GM12878 (cell line): Measurements from ENCODE around the gene ZNF17. TPM values are rescaled to one million over a fixed set of nuclear protein-coding genes. Genes with fewer than 3 reads are reported as not detected.
A peak's percentile ranks its signal among the peaks of the same experiment; 100 is the strongest.

Experiments
- ATAC-seq: fragments of 200-7000 bp; cut with Tn5 transposase; 3 replicates; pipeline ENCODE4 v1.9.1; 2020; ENCODE audit warnings: mild to moderate bottlenecking, moderate library complexity
- BruUV-seq: library from RNA; stranded (reverse); fragments of 400-500 nt; replicated peaks from 2 replicates; lab custom pipeline; 2021; lab: Mats Ljungman, UMichigan
- CTCF ChIA-PET: fragments of 300-600 bp; sonication (Branson Sonifier 250); formaldehyde crosslinking; extraction: SDS; loops from one replicate; lab custom pipeline; 2021; ENCODE audit warnings: inconsistent platforms; lab: Yijun Ruan, JAX
- POLR2A ChIA-PET: fragments of 350-600 bp; formaldehyde crosslinking; extraction: SDS; loops from one replicate; lab custom pipeline; 2021; ENCODE audit warnings: inconsistent platforms; lab: Charles Lee
- RAD21 ChIA-PET: fragments of 300-600 bp; sonication (Branson Sonifier 250); formaldehyde crosslinking; loops from one replicate; lab custom pipeline; 2023; ENCODE audit warnings: antibody characterized with exemption; ENCODE audit not compliant: unreplicated experiment; lab: Charles Lee
- SMC1A ChIA-PET: fragments of 300-600 bp; sonication (Branson Sonifier 250); formaldehyde crosslinking; loops from one replicate; lab custom pipeline; 2023; ENCODE audit not compliant: unreplicated experiment, uncharacterized antibody; lab: Charles Lee
- DNase-seq: peaks from one replicate; pipeline ENCODE4 v3.0.0-alpha.2; 2011; ENCODE audit warnings: low read depth, low spot score
- FAIRE-seq: peaks from 3 replicates; lab custom pipeline; 2011; peaks lifted over from hg19 to GRCh38; lab: Jason Lieb, UNC
- H2AFZ ChIP-seq: 2 replicates; pipeline ENCODE4 v1.6.0; 2011; ENCODE audit warnings: low read depth, low read length, control low read depth; ENCODE audit not compliant: control insufficient read depth
- H3K27ac ChIP-seq: 2 replicates; pipeline ENCODE4 v1.5.1; 2011; ENCODE audit warnings: control low read depth; ENCODE audit not compliant: control insufficient read depth, insufficient read depth
- H3K27me3 ChIP-seq, 2 experiments: replicated peaks in 1 of 2; 2 replicates each; pipeline versions ENCODE4 v1.6.0 to v1.6.1; 2011; ENCODE audit warnings: low read length in 1 of 2; ENCODE audit not compliant: control insufficient read depth in 2 of 2, insufficient read depth in 2 of 2
- H3K36me3 ChIP-seq, 2 experiments: 2 replicates each; pipeline ENCODE4 v1.5.1; 2011; ENCODE audit warnings: low read length in 1 of 2; ENCODE audit not compliant: control insufficient read depth in 2 of 2, insufficient read depth in 2 of 2
- H3K4me1 ChIP-seq: 2 replicates; pipeline ENCODE4 v1.6.1; 2011; ENCODE audit warnings: mild to moderate bottlenecking, low read length, moderate library complexity, mixed read lengths; ENCODE audit not compliant: control insufficient read depth, insufficient read depth
- H3K4me2 ChIP-seq: 2 replicates; pipeline ENCODE4 v1.6.0; 2011; ENCODE audit warnings: control low read depth; ENCODE audit not compliant: control insufficient read depth, insufficient read depth
- H3K4me3 ChIP-seq: fragments of 200-600 bp; sonication (generic); 2 replicates; pipeline ENCODE4 v1.5.1; 2016
- H3K79me2 ChIP-seq: 2 replicates; pipeline ENCODE4 v1.6.0; 2011; ENCODE audit warnings: low read length; ENCODE audit not compliant: control insufficient read depth, insufficient read depth
- H3K9ac ChIP-seq: 2 replicates; pipeline ENCODE4 v1.8.0; 2011; ENCODE audit warnings: low read length, control low read depth, mixed read lengths; ENCODE audit not compliant: control insufficient read depth, insufficient read depth
- H3K9me3 ChIP-seq: replicated peaks from 3 replicates; pipeline ENCODE4 v1.5.1; 2011; ENCODE audit warnings: mild to moderate bottlenecking, low read length; ENCODE audit not compliant: control insufficient read depth, insufficient read depth
- H4K20me1 ChIP-seq: 2 replicates; pipeline ENCODE4 v1.6.0; 2011; ENCODE audit not compliant: control insufficient read depth, insufficient read depth
- ATF7 ChIP-seq: fragments of 450-650 bp; IDR thresholded peaks from 2 replicates; pipeline ENCODE4 v1.6.1; 2016; ENCODE audit warnings: low read depth, mild to moderate bottlenecking
- BCLAF1 ChIP-seq: fragments of 450-650 bp; IDR thresholded peaks from 2 replicates; pipeline ENCODE4 v1.6.1; 2017; ENCODE audit warnings: antibody characterized with exemption, mild to moderate bottlenecking, moderate library complexity
- CBX5 ChIP-seq: sonication (generic); IDR thresholded peaks from 2 replicates; pipeline ENCODE4 v1.6.1; 2016; ENCODE audit warnings: low read depth, moderate library complexity, mild to moderate bottlenecking, inconsistent platforms
- CHD4 ChIP-seq: fragments of 200-600 bp; sonication (generic); IDR thresholded peaks from 2 replicates; pipeline ENCODE4 v1.6.1; 2016; ENCODE audit warnings: mild to moderate bottlenecking
- DPF2 ChIP-seq: fragments of 450-650 bp; IDR thresholded peaks from 2 replicates; pipeline ENCODE4 v1.6.1; 2017; ENCODE audit warnings: mild to moderate bottlenecking
- FOS ChIP-seq: IDR thresholded peaks from 3 replicates; pipeline ENCODE4 v1.6.1; 2011; ENCODE audit warnings: borderline replicate concordance; ENCODE audit not compliant: insufficient read length; ENCODE audit errors: extremely low read depth
- FOXM1 ChIP-seq: IDR thresholded peaks from 2 replicates; pipeline ENCODE4 v1.6.1; 2012; ENCODE audit warnings: low read depth, mild to moderate bottlenecking, inconsistent platforms, low read length, moderate library complexity
- GABPA ChIP-seq: IDR thresholded peaks from 2 replicates; pipeline ENCODE4 v1.6.1; 2014; ENCODE audit warnings: antibody characterized with exemption, low read depth, mild to moderate bottlenecking, inconsistent platforms
- IKZF1 ChIP-seq: fragments of 450-650 bp; conservative IDR thresholded peaks from 2 replicates; pipeline ENCODE4 v1.6.1; 2017; ENCODE audit warnings: antibody characterized with exemption, mild to moderate bottlenecking
- IRF5 ChIP-seq: fragments of 450-650 bp; IDR thresholded peaks from 2 replicates; pipeline ENCODE4 v1.6.1; 2017; ENCODE audit warnings: borderline replicate concordance
- MTA3 ChIP-seq: IDR thresholded peaks from 2 replicates; pipeline ENCODE4 v1.6.1; 2012; ENCODE audit warnings: low read length, inconsistent platforms, borderline replicate concordance
- RAD21 ChIP-seq: IDR thresholded peaks from 2 replicates; pipeline ENCODE4 v1.6.1; 2011; ENCODE audit warnings: mild to moderate bottlenecking, low read depth, low read length, moderate library complexity; ENCODE audit not compliant: insufficient read depth
- SMC3 ChIP-seq: IDR thresholded peaks from 2 replicates; pipeline ENCODE4 v1.6.1; 2011; ENCODE audit warnings: low read length, improper control_type of control experiment, borderline replicate concordance
- TCF12 ChIP-seq: IDR thresholded peaks from 2 replicates; pipeline ENCODE4 v1.6.1; 2011; ENCODE audit warnings: low read depth, mild to moderate bottlenecking, low read length
- ZBTB4 ChIP-seq: fragments of 450-650 bp; formaldehyde crosslinking; IDR thresholded peaks from 2 replicates; pipeline ENCODE4 v1.4.0; 2022; ENCODE audit warnings: mild to moderate bottlenecking, moderate library complexity
- WGBS: methylation state at CpG from one replicate; pipeline ENCODE4 v1.1.6; 2016; ENCODE audit warnings: low lambda C conversion rate; ENCODE audit not compliant: insufficient replicate concordance, insufficient coverage; ENCODE audit errors: missing lambda C conversion rate; 5-methylcytosine and 5-hydroxymethylcytosine counted together
- in situ Hi-C: fragments of 300-500 bp; cut with MboI; formaldehyde crosslinking; loops from 9 replicates; pipeline ENCODE4 v1.14.3; 2018; ENCODE audit warnings: mixed read lengths
- intact Hi-C: fragments of 100-400 bp; cut with micrococcal nuclease; formaldehyde crosslinking; loops from one replicate; pipeline ENCODE4 v1.14.2; 2022; ENCODE audit not compliant: unreplicated experiment
- polyA plus RNA-seq, 11 experiments: library from polyadenylated mRNA; depleted of rRNA in 4 of 11; unstranded in 6 of 11; stranded (reverse) in 5 of 11; fragments of >200 nt; fragmentation: Nextera tagmentation in 4 of 11; fragmentation: Illumina TruSeq in 1 of 11; extraction: Ambion mirVana in 4 of 11; extraction: Trizol in 1 of 11; gene quantifications; 1 replicate in 1 of 11; 2 replicates in 10 of 11; pipeline versions ENCODE4 v1.2.1 to v1.2.3, GENCODE V29; 2011 to 2016; ENCODE audit warnings: inconsistent platforms in 2 of 11, missing spikeins in 2 of 11, low read depth in 1 of 11
- total RNA-seq, 4 experiments: library from RNA; depleted of rRNA in 3 of 4; stranded (reverse); fragments of >200 nt in 3 of 4; fragmentation: Illumina TruSeq in 1 of 4; extraction: Trizol in 1 of 4; gene quantifications; 2 replicates each; pipeline versions ENCODE4 v1.2.1 to v1.2.3, GENCODE V29; 2013 to 2021

Gene ZNF17
- total and polyA plus RNA-seq, 10 of the 15 experiments (the other 5 are each of a cell fraction or from before 2014, with no cell fraction given), result 4.4 to 11.3 (median 7.8) TPM

GRCh38 chr19:57435062-57435978, 24.4 kb downstream of the ZNF17 start, which contains the start of gene ZNF749:
Gene ZNF749, plus strand, starts transcription at chr19:57435325. Its CDS starts 254 bp downstream, at chr19:57435579.
- H3K9me3 ChIP-seq, result peaks cover 3% of the 10 kb centered on the region; the same call in 2 of the 3 replicates
- H3K4me3 ChIP-seq, result peak within 1 kb of the TSS; percentile 73
- peak within 1 kb of the TSS; percentile 61 for H3K9ac ChIP-seq
- ChIA-PET SMC1A (interaction anchor here (1.5 kb wide), 1 partner anchor 25 kb away, joined by 4 read pairs; no protein-coding TSS in a partner anchor), POLR2A (interaction anchor here (0.6 to 1.7 kb wide), 4 partner anchors 49 to 481 kb away, joined by 3 to 5 read pairs (median 4); partner anchors contain the start of genes ZNF304, ZNF417 and ZNF671), CTCF (interaction anchor here (0.8 to 1.5 kb wide), 4 partner anchors 20 to 198 kb away, joined by 3 to 4 read pairs (median 3); no protein-coding TSS in a partner anchor), RAD21 (interaction anchor here (0.8 to 1.6 kb wide), 2 partner anchors 46 to 84 kb away, joined by 3 to 4 read pairs; partner anchors contain the start of genes ZNF304 and ZNF548)
- peak within 1 kb of the TSS; percentile 97 for H2AFZ ChIP-seq
- no peaks in the 10 kb centered on the region; the same call in 1 of the 2 replicates for H4K20me1 ChIP-seq
- ATAC-seq (peak; percentile 98), FAIRE-seq (peak; percentile 98), DNase-seq (peak; percentile 94)
- in situ Hi-C loops (no loop called here), intact Hi-C loops (no loop called here)
- BruUV-seq, result TSS peak; percentile 71
- peak within 1 kb of the TSS; percentile 86 for H3K4me2 ChIP-seq
- H3K27me3 ChIP-seq, result no peaks in the 10 kb centered on the region
- H3K27ac ChIP-seq, result peak within 1 kb of the TSS; percentile 38
- WGBS, result 2% methylated on average over 61 of the region's 61 CpGs
- H3K36me3 ChIP-seq, result peaks cover 0 to 5% of the 10 kb centered on the region in 2 experiments; a peak in 1 of 4 replicates
- H3K4me1 ChIP-seq, result peaks cover 5% of the 10 kb centered on the region; the same call in 1 of the 2 replicates
- peaks cover 17% of the 10 kb centered on the region for H3K79me2 ChIP-seq
- TF ChIP-seq IKZF1 (peak; percentile 98), GABPA (peak; percentile 85), FOXM1 (no peak), IRF5 (no peak), MTA3 (no peak), SMC3 (no peak), CBX5 (no peak), ZBTB4 (CRISPR knock-in tag) (no peak), RAD21 (no peak), ATF7 (0 out of 2 replicates have a peak, but pooled peaks have one; percentile 35), BCLAF1 (no peak), TCF12 (no peak), DPF2 (no peak), FOS (no peak), CHD4 (no peak)
